Measurements from ENCODE around the gene ATP10A.

ATP10A gene

GRCh38 chr15:25711164-25711563 is 152.0 kb downstream of the ATP10A start:
- no peak for DNase-seq (ENCODE audit: low read depth)
- TF ChIP-seq CTCF (IDR thresholded peaks at IDR 0.05; ENCODE audit: insufficient read depth, low read depth, low read length, missing control alignments): no peak
- H3K4me3 ChIP-seq (ENCODE audit: low read depth, low read length): no peak overlapping the region

GRCh38 chr15:25710184-25710583 is 152.9 kb downstream of the ATP10A start:
- TF ChIP-seq CTCF (IDR thresholded peaks at IDR 0.05; ENCODE audit: insufficient read depth, low read depth, low read length, missing control alignments): peak; percentile 62
- H3K4me3 ChIP-seq (ENCODE audit: low read depth, low read length): no peak overlapping the region
- DNase-seq (ENCODE audit: low read depth): peak; percentile 24

GRCh38 chr15:25709437-25710159 is 153.5 kb downstream of the ATP10A start:
- DNase-seq (ENCODE audit: low read depth): no peak
- no peak for TF ChIP-seq CTCF (IDR thresholded peaks at IDR 0.05; ENCODE audit: insufficient read depth, low read depth, low read length, missing control alignments)

GRCh38 chr15:25708391-25708790 is 154.7 kb downstream of the ATP10A start:
- no peak overlapping the region for H3K4me3 ChIP-seq (ENCODE audit: low read depth, low read length)
- no peak for DNase-seq (ENCODE audit: low read depth)
- no peak for TF ChIP-seq CTCF (IDR thresholded peaks at IDR 0.05; ENCODE audit: insufficient read depth, low read depth, low read length, missing control alignments)

More at GRCh38 chr15:25709437-25710159, 153.5 kb downstream of the ATP10A start:
- H3K4me3 ChIP-seq (ENCODE audit: low read depth, low read length): no peak overlapping the region

GRCh38 chr15:25707656-25708365 is 155.3 kb downstream of the ATP10A start:
- H3K4me3 ChIP-seq (ENCODE audit: low read depth, low read length): no peak overlapping the region
- DNase-seq (ENCODE audit: low read depth): no peak
- TF ChIP-seq CTCF (IDR thresholded peaks at IDR 0.05; ENCODE audit: insufficient read depth, low read depth, low read length, missing control alignments): no peak

- TF ChIP-seq CTCF (IDR thresholded peaks at IDR 0.05; ENCODE audit: insufficient read depth, low read depth, low read length, missing control alignments): no peak
- DNase-seq (ENCODE audit: low read depth): no peak
- no peak overlapping the region for H3K4me3 ChIP-seq (ENCODE audit: low read depth, low read length)
These were observed 156.8 kb downstream of the ATP10A start for GRCh38 chr15:25706176-25706955.
